Measurements from ENCODE around the gene EPAS1.

DNA sequence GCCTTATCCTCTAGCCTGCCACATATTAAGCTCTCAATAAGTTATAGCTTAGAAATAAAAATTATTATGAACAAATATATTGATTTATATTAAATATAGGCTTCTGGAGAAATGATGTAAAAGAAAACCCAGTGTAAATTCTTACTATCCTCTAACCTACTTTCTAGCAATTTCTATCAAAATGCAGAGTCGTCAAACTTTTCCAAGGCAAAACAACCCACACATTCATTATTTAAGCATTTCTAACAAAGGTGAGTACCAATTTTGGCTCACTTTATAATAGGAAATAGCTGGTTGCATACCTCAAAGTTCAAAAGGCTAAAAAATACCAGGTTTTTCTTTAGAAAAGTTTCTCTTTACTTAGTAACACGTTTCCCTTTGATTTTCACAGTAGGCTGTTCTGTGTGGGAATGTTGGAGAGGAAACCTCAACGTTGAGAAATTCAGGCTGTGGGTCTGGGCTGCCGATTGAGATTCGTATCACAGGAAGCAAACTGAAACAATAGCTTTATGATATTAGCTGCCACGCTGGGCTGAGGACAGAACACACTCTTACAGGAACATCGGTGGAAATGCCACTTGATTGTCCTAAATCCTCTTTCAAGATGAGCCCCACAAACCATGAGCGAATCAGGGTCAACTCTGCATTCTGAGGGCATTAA is 53.0 kb downstream of the EPAS1 start:
- TF ChIP-seq, protein P1, sequence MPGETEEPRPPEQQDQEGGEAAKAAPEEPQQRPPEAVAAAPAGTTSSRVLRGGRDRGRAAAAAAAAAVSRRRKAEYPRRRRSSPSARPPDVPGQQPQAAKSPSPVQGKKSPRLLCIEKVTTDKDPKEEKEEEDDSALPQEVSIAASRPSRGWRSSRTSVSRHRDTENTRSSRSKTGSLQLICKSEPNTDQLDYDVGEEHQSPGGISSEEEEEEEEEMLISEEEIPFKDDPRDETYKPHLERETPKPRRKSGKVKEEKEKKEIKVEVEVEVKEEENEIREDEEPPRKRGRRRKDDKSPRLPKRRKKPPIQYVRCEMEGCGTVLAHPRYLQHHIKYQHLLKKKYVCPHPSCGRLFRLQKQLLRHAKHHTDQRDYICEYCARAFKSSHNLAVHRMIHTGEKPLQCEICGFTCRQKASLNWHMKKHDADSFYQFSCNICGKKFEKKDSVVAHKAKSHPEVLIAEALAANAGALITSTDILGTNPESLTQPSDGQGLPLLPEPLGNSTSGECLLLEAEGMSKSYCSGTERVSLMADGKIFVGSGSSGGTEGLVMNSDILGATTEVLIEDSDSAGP (CRISPR knock-in tag; IDR thresholded peaks at IDR 0.05) = no peak
- TF ChIP-seq ZFP30 (CRISPR knock-in tag; IDR thresholded peaks at IDR 0.05; ENCODE audit: borderline replicate concordance) (no peak), NFYB (IDR thresholded peaks at IDR 0.05; ENCODE audit: extremely low read depth, insufficient read length) (no peak), COPS2 (conservative IDR thresholded peaks at IDR 0.05) (no peak), PRMT5 (CRISPR knock-in tag; IDR thresholded peaks at IDR 0.05) (no peak), ARNT (IDR thresholded peaks at IDR 0.05) (no peak), SMARCE1 (IDR thresholded peaks at IDR 0.05) (no peak)
- TF ChIP-seq, protein P2, sequence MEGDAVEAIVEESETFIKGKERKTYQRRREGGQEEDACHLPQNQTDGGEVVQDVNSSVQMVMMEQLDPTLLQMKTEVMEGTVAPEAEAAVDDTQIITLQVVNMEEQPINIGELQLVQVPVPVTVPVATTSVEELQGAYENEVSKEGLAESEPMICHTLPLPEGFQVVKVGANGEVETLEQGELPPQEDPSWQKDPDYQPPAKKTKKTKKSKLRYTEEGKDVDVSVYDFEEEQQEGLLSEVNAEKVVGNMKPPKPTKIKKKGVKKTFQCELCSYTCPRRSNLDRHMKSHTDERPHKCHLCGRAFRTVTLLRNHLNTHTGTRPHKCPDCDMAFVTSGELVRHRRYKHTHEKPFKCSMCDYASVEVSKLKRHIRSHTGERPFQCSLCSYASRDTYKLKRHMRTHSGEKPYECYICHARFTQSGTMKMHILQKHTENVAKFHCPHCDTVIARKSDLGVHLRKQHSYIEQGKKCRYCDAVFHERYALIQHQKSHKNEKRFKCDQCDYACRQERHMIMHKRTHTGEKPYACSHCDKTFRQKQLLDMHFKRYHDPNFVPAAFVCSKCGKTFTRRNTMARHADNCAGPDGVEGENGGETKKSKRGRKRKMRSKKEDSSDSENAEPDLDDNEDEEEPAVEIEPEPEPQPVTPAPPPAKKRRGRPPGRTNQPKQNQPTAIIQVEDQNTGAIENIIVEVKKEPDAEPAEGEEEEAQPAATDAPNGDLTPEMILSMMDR (IDR thresholded peaks at IDR 0.05 in 2 of 3, conservative IDR thresholded peaks at IDR 0.05 in 1 of 3; ENCODE audit: insufficient read depth in 2 of 3, low read depth in 1 of 3, low read length in 3 of 3) = no peak
